ENCODE measurements around the gene NFIB. TPM values are rescaled to one million over a fixed set of nuclear protein-coding genes. Genes with fewer than 3 reads are reported as not detected.

NFIB gene
- total RNA-seq, 1 experiment from 2014 or later: 12.5 TPM

- H3K4me3 Mint-ChIP-seq: no peak overlapping the region
- peaks cover 12% of the 10 kb centered on the region for H3K36me3 Mint-ChIP-seq
- ChIA-PET CTCF (no interaction called here), POLR2A (no interaction called here)
- no peak for DNase-seq (ENCODE audit: low spot score)
- no peak overlapping the region; the same call in 1 of the 2 replicates for H3K27ac Mint-ChIP-seq
- H3K27me3 Mint-ChIP-seq (ENCODE audit: low read depth): peaks cover 17% of the 10 kb centered on the region
- H3K9me3 Mint-ChIP-seq: no peaks in the 10 kb centered on the region
- no peak for ATAC-seq
- TF ChIP-seq, protein P1, sequence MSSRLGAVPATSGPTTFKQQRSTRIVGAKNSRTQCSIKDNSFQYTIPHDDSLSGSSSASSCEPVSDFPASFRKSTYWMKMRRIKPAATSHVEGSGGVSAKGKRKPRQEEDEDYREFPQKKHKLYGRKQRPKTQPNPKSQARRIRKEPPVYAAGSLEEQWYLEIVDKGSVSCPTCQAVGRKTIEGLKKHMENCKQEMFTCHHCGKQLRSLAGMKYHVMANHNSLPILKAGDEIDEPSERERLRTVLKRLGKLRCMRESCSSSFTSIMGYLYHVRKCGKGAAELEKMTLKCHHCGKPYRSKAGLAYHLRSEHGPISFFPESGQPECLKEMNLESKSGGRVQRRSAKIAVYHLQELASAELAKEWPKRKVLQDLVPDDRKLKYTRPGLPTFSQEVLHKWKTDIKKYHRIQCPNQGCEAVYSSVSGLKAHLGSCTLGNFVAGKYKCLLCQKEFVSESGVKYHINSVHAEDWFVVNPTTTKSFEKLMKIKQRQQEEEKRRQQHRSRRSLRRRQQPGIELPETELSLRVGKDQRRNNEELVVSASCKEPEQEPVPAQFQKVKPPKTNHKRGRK (CRISPR knock-in tag; IDR thresholded peaks at IDR 0.05; ENCODE audit: borderline replicate concordance): no peak
- TF ChIP-seq GABPB1 (CRISPR knock-in tag; IDR thresholded peaks at IDR 0.05) (no peak), MYBL2 (CRISPR knock-in tag; IDR thresholded peaks at IDR 0.05) (no peak), ZBTB21 (CRISPR knock-in tag; IDR thresholded peaks at IDR 0.05; ENCODE audit: borderline replicate concordance) (no peak), NFATC4 (CRISPR knock-in tag; IDR thresholded peaks at IDR 0.05) (no peak), NR3C1 (CRISPR knock-in tag; conservative IDR thresholded peaks at IDR 0.05; ENCODE audit: low read depth) (no peak), AR (CRISPR knock-in tag; IDR thresholded peaks at IDR 0.05) (no peak), ZNF416 (CRISPR knock-in tag; IDR thresholded peaks at IDR 0.05) (no peak), CBFB (CRISPR knock-in tag; IDR thresholded peaks at IDR 0.05; ENCODE audit: low read depth) (no peak)
- TF ChIP-seq, protein P2, sequence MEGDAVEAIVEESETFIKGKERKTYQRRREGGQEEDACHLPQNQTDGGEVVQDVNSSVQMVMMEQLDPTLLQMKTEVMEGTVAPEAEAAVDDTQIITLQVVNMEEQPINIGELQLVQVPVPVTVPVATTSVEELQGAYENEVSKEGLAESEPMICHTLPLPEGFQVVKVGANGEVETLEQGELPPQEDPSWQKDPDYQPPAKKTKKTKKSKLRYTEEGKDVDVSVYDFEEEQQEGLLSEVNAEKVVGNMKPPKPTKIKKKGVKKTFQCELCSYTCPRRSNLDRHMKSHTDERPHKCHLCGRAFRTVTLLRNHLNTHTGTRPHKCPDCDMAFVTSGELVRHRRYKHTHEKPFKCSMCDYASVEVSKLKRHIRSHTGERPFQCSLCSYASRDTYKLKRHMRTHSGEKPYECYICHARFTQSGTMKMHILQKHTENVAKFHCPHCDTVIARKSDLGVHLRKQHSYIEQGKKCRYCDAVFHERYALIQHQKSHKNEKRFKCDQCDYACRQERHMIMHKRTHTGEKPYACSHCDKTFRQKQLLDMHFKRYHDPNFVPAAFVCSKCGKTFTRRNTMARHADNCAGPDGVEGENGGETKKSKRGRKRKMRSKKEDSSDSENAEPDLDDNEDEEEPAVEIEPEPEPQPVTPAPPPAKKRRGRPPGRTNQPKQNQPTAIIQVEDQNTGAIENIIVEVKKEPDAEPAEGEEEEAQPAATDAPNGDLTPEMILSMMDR (IDR thresholded peaks at IDR 0.05): no peak
- TF ChIP-seq, protein P3, sequence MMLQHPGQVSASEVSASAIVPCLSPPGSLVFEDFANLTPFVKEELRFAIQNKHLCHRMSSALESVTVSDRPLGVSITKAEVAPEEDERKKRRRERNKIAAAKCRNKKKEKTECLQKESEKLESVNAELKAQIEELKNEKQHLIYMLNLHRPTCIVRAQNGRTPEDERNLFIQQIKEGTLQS (CRISPR knock-in tag; conservative IDR thresholded peaks at IDR 0.05): no peak
- TF ChIP-seq, protein P4, sequence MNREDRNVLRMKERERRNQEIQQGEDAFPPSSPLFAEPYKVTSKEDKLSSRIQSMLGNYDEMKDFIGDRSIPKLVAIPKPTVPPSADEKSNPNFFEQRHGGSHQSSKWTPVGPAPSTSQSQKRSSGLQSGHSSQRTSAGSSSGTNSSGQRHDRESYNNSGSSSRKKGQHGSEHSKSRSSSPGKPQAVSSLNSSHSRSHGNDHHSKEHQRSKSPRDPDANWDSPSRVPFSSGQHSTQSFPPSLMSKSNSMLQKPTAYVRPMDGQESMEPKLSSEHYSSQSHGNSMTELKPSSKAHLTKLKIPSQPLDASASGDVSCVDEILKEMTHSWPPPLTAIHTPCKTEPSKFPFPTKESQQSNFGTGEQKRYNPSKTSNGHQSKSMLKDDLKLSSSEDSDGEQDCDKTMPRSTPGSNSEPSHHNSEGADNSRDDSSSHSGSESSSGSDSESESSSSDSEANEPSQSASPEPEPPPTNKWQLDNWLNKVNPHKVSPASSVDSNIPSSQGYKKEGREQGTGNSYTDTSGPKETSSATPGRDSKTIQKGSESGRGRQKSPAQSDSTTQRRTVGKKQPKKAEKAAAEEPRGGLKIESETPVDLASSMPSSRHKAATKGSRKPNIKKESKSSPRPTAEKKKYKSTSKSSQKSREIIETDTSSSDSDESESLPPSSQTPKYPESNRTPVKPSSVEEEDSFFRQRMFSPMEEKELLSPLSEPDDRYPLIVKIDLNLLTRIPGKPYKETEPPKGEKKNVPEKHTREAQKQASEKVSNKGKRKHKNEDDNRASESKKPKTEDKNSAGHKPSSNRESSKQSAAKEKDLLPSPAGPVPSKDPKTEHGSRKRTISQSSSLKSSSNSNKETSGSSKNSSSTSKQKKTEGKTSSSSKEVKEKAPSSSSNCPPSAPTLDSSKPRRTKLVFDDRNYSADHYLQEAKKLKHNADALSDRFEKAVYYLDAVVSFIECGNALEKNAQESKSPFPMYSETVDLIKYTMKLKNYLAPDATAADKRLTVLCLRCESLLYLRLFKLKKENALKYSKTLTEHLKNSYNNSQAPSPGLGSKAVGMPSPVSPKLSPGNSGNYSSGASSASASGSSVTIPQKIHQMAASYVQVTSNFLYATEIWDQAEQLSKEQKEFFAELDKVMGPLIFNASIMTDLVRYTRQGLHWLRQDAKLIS (CRISPR knock-in tag; IDR thresholded peaks at IDR 0.05; ENCODE audit: borderline replicate concordance): no peak
- TF ChIP-seq, protein P5, sequence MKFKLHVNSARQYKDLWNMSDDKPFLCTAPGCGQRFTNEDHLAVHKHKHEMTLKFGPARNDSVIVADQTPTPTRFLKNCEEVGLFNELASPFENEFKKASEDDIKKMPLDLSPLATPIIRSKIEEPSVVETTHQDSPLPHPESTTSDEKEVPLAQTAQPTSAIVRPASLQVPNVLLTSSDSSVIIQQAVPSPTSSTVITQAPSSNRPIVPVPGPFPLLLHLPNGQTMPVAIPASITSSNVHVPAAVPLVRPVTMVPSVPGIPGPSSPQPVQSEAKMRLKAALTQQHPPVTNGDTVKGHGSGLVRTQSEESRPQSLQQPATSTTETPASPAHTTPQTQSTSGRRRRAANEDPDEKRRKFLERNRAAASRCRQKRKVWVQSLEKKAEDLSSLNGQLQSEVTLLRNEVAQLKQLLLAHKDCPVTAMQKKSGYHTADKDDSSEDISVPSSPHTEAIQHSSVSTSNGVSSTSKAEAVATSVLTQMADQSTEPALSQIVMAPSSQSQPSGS (CRISPR knock-in tag; IDR thresholded peaks at IDR 0.05; ENCODE audit: borderline replicate concordance, low read depth): no peak
- H3K4me1 Mint-ChIP-seq: peaks cover 37% of the 10 kb centered on the region
Observed at GRCh38 chr9:14308853-14309145, 5.1 kb downstream of the NFIB start.
